ENCODE measurements around the gene ACACA.
"Not testable (repeated sequence)": the region's sequence is repeated elsewhere in the genome, so short reads cannot be mapped to it uniquely, and the experiment has no call there.

ACACA gene

DNA sequence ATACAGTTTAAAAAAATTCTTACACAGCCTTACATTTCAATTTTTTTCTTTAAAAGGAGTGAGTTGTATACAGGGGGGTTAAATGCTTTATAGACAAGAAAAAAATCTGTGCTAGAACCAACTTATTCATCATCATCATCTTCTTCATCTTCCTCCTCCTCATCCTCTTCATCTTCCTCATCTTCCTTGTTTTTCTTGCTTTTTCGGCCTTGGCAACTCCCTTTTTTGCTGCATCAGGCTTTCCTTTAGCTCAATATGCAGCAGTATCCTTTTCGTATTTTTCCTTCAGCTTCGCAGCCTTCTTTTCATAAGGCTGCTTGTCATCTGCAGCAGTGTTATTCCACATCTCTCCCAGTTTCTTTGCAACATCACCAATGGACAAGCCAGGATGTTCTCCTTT lies 263.1 kb downstream of the ACACA start:
- in situ Hi-C loops (cut with MboI; ENCODE audit: low sequenced_read_pairs), result not testable (repeated sequence)

DNA sequence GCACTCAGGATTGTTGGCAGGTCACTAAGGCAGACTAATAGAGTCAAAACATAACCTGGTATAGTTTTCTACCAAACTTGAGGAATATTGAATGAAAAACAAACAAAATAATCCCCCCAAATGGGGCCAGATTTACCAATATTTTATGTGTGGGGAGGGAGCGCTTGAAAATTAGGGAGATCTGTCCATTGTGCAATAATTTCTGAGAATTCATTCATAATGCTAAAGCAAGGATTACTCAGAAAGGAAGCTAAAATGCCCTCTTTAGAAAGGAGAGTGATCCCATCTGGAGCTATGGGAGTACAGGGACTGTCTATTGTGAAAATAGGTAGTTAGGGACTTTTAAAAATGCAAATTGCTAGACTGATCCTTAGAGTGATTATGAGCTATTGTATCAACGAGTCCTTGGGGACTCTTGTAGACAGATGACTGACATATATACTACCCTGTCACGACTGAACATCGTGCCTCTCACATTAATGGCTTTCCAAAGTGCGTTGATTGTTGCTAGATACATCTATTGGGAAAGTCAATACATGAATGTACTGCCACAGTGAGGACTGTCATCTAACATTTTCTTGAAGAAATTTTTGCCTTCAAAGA lies 264.2 kb downstream of the ACACA start:
- in situ Hi-C loops (cut with MboI; ENCODE audit: low sequenced_read_pairs), result no loop called here

DNA sequence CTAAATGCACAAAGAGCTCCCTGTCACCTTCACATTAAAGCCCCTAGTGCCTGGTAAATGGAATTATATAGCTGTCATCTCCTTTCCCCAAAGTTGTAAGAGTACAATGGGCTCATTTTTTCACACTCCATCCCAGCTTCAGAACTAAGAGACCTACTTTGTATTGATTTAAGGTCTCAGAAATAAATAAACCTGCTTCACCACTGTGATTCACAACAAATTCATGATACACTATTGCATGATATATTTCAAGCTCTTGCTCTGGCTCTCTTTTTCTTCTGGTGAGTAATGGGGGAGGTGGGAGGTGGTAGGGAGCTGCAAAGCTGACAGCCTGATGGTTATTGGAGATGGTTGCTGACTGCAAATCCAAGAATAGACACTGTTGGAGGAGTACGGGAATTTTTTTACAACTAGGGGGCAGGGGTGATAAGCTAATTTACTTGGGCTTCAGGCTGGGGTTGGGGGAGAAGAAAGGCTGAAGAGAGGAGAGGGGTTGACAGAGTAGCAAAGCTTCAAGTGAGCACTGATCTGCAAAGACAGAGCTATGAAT lies 268.0 kb downstream of the ACACA start:
- in situ Hi-C loops (cut with MboI; ENCODE audit: low sequenced_read_pairs), result no loop called here

DNA sequence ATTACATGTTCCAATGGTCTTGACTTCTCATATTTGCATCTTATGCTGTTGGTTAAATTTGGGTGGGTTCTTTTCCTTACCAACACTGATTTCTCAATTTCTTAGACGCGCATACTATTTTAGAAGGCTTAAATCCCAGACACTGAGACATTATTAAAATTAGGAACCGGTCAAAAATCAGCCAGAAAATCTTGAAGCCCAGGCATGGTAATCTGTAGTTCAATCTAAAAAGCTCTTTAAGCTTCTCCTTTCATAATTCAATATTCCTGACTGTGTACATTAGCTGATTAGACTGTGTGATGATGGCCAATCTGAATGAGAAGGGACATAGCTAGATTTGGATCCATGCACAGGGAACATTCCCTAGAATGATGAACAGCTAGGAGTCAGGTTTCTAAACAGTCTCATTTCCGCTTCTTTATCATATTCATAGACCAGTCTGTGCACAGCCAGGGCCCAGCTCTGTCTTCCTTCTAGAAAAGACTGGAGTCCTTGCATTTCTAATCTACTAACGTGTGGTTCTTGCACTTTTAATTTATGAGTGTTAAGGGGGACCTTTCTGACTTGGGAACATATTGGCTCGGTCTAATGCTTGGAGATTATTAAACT lies 268.6 kb downstream of the ACACA start:
- in situ Hi-C loops (cut with MboI; ENCODE audit: low sequenced_read_pairs), result no loop called here

DNA sequence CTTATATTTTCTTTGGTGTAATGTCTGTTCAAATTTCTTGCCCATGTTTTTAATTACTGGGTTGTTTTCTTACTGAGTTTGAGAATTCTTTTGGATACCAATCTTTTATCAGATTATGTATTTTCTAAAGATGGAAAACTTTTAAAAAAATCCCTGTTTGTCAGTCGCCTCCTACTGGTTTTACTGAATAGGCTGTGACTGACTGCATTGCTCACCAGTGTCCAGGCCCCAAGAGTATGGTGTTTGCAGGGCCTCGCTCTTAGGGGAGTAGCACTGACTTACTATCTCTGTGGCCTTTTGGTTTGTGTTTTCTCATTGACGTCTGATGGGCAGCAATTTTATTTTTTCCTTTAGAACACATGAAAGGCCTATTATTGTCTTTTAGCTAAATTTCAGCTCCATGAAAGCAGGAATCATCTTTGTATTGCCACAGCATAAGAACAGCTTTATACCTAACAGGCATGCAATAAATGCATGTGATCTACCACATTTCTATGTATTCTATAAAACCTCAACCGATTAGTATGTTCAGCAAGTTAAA lies 269.5 kb downstream of the ACACA start:
- in situ Hi-C loops (cut with MboI; ENCODE audit: low sequenced_read_pairs), result no loop called here

- in situ Hi-C loops (cut with MboI; ENCODE audit: low sequenced_read_pairs), result no loop called here
Measured at GRCh38 chr17:37135576-37135975, 271.1 kb downstream of the ACACA start.

GRCh38 chr17:37134050-37134449 lies 272.6 kb downstream of the ACACA start:
- in situ Hi-C loops (cut with MboI; ENCODE audit: low sequenced_read_pairs), result no loop called here

GRCh38 chr17:37133136-37133535 lies 273.5 kb downstream of the ACACA start:
- in situ Hi-C loops (cut with MboI; ENCODE audit: low sequenced_read_pairs), result no loop called here

DNA sequence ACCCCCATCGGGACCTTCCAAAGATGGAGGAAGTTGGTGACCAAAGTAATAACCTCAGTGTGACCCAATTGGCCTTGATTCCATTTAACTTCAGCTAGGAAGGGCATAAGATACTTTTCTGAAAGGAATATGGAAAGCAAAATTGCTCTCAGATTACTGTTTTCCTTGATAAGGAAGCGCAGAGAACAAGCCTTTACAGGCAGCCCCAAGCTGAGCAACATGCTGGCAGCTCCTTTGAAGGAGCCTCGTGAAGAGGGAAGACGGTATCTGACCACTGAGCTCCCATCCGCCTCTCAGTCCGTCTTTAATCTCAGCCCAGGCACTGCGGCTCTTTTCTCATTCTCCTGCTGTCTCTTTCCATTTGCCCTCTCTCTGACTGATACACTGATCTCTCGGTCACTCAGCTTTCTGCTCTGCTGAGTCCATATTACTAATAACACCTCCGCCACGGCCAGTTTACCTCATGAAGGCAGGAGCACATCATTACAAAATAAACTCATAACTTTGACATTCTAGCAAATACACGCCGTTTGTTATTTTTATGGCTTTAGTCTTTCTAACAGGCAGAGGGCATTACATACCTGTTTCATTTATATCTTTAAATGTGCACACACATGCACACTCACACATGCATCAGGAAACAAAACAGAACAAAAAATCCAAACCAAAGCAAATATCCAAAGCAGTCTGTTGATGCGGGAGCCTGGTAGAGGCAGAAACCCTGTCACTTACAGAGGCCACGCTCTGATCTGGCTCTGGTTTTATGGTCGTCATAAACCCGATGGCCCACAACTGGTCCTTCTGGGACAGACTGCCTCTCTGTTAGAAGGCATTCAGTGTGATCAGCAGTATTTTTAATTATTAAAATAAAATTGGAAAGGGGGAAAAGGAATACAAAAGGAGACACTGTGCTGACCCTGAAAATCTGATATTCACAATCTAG lies 274.7 kb downstream of the ACACA start:
- in situ Hi-C loops (cut with MboI; ENCODE audit: low sequenced_read_pairs), result no loop called here

DNA sequence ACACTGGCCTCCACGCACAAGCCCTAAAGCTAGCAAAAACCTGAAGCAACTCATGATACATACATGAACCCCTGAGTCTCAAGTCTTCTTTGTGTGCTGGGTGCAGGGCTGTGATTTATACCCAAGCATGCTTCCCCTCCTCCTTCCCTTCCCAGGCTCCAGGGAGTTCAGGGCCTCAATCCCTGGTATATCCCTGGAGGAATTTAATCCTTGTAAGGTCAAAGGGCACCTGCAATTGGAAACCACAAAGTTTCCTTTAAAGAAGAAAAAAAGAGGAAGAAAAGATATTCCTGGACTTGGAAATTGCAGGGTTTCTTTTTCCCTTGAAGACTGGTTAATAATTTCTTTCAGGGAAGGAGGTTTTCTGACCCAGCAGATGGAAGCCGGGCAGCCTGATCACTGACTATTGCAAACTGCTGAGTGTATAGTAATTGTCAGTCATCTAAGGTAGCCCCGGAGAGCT lies 275.6 kb downstream of the ACACA start:
- in situ Hi-C loops (cut with MboI; ENCODE audit: low sequenced_read_pairs), result no loop called here

- in situ Hi-C loops (cut with MboI; ENCODE audit: low sequenced_read_pairs), result no loop called here
Measured at GRCh38 chr17:37124821-37125173, 281.8 kb downstream of the ACACA start.

DNA sequence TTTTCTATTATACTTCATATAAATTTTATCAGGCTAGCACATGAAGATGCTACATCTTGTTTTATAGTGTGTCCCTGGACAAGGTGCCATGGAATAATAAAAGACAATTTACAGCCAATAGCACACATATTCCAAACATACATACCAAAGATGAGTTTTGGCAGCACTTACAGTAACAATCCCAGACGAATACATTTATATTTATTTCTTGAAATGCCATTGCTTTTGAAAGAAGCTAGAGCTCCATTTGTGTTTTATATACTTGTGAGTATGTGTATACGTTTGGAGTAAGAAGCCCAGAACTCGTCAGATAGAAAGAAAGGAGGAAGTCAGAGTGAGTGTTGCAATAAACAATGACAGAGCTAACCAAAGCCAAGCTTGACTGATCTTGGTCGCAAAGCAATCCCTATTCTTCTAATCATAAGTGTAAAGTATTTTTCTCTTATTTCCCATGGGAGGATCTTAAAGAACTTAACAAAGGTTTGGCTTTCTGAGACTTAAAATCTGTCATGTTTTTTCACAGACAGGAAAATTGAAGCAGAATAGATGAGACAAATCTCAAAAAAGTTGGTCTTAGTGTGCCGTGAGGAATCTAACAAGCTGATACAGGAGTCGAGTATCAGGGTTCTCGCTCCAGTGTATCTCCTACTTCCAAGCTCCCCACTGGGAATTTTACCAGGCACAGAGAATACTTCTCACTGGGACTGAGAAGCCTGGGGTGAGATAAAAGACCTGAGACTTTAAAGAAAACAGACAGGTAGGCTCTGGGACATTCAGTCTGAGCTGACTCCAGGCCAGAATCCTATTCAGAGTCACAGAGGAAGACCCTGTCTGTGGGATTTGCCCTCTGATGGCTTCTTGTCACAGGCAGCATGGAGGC lies 282.5 kb downstream of the ACACA start:
- in situ Hi-C loops (cut with MboI; ENCODE audit: low sequenced_read_pairs), result no loop called here

DNA sequence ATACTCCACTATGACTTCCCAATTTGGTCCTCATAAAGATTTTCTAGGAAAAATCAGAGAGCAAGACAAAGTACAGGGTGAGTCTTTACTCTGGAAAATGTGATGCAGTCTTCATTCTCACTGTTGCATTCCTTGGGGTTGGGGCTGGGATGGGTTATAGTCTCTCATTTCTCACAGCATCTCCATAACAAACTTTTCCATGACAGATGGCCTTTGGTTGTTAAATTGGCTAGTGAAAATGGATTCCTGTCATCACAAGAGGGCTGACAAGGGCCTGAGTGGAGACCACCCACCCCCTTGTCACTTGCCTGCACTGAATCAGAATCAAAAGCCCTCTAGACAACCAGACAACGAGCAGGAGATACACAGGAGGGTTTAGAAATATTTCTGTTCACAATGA lies 283.2 kb downstream of the ACACA start:
- in situ Hi-C loops (cut with MboI; ENCODE audit: low sequenced_read_pairs), result no loop called here

- in situ Hi-C loops (cut with MboI; ENCODE audit: low sequenced_read_pairs), result no loop called here
Measured at GRCh38 chr17:37121616-37122015, 285.0 kb downstream of the ACACA start.

DNA sequence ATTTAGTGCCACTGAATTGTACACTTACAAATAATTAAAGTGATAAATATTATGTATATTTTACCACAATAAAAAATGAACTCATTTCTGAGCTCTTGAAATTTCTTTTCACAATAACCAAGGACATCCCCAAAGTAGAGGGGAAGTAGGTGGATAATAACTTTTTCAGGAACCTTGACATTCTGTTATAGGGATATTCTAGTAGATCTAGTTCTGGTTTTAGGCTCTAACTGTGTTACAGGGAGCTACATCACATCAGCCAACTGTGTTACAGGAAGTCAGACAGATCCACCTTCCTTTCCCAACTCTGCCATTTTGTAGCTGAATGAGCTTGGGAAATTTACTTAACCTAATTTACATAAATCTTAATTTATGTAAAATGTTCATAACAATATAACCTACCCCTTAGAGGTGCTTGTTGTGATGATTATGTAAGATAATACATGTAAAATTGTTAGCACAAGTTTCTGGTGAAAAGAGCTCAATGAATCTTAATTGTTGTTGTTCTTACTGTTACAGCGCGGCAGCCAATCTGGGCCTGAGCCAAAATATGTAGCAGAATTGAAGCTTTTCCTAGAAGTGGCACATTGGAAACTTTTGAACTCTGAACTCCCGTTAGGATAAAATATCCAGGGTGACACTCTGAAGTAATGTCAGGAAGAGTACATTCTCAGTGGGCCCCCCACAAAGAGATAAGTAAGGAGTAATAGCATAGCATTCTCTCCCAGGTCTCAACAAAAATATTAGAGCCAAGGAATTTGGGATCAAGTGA lies 288.1 kb downstream of the ACACA start:
- in situ Hi-C loops (cut with MboI; ENCODE audit: low sequenced_read_pairs), result no loop called here

DNA sequence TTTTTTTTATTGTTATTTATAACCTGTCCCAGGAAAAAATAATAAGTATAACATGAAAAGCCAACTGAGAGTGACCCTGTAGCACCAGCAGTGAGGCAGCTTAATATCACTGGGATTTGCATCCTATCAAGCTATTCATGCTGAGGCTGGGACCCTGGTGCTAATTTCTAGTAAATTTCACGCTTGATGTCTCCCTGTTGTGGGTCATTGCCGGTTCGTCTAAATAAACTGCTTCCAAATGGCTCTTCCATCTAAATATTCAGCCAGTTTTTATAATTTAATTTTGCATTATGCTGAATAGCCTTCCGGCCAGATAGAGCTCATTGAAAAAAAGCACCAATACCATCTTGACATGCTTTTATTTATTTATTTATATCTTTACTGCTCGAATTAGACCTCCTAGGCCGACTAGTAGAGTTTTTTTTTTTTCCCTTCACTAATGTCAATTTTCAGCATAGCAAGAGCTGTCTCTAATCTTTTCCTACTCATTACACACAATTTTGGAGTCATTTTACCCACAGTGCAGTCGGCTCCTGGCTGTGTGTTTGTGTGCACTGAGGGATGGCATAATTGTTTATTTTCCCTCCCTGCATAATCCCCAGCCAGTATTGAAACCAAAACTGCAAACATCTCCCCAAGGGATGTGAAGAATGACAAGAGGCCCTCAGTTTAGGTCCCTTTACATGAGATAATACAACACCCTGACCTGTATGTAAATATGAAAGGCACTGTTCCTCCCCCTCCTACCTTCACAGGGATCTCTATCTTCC lies 289.1 kb downstream of the ACACA start:
- in situ Hi-C loops (cut with MboI; ENCODE audit: low sequenced_read_pairs), result no loop called here

GRCh38 chr17:37116671-37117185 lies 289.9 kb downstream of the ACACA start:
- in situ Hi-C loops (cut with MboI; ENCODE audit: low sequenced_read_pairs), result no loop called here

DNA sequence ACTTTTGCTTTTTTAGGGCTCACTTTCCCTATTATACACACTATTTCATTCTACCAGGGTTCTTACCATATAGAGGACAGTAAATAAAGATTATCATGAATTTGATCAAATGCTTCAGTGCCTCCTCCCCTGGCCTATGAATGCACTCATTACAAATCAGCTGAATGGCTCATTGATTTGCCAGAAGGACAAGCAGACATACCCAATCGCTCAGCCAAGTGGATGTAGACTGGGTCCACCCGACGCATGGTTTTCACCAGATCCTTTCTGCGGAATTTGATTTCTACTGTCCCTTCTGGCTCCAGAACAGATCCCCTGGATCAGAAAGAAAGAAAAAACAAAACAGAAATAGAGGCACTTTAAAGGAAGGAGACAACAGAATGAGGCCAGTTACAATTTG lies 295.3 kb downstream of the ACACA start:
- in situ Hi-C loops (cut with MboI; ENCODE audit: low sequenced_read_pairs), result no loop called here

- in situ Hi-C loops (cut with MboI; ENCODE audit: low sequenced_read_pairs), result no loop called here
Measured at GRCh38 chr17:37110746-37111145, 295.9 kb downstream of the ACACA start.

All from HL-60/S4 treated with retinoic acid at 250 ng/mL for 4 days and 3 days (cell line).